Esophagus muscularis mucosa (tissue), 4 donors: ENCODE data around the gene SHOC2.

ENCODE experiments used
- CTCF ChIP-seq, 3 experiments: fragments of 200-600 bp in 2 of 3; fragments of 450-650 bp in 1 of 3; sonication (generic) in 2 of 3; IDR thresholded peaks; one replicate each; pipeline ENCODE4 v1.5.1; 2017 to 2019; ENCODE audit warnings: antibody characterized with exemption in 3 of 3, mild to moderate bottlenecking in 2 of 3, moderate library complexity in 1 of 3
- EP300 ChIP-seq: sonication (generic); formaldehyde crosslinking; IDR thresholded peaks from one replicate; pipeline ENCODE4 v1.6.1; 2017; ENCODE audit warnings: antibody characterized with exemption
- POLR2A ChIP-seq: fragments of 450-650 bp; IDR thresholded peaks from one replicate; pipeline ENCODE4 v1.6.1; 2017; ENCODE audit warnings: antibody characterized with exemption, moderate library complexity, mild to moderate bottlenecking, low read depth
- POLR2AphosphoS5 ChIP-seq, 2 donors: sonication (generic); formaldehyde crosslinking; IDR thresholded peaks; one replicate each; pipeline ENCODE4 v1.6.1; 2017; ENCODE audit warnings: antibody characterized with exemption in 2 of 2

- TF ChIP-seq POLR2AphosphoS5 (IDR thresholded peaks at IDR 0.05) (no peak), CTCF (IDR thresholded peaks at IDR 0.05) (no peak), POLR2A (no peak), EP300 (no peak)
Measured at GRCh38 chr10:111037858-111038257, 118.5 kb downstream of the SHOC2 start.
